Measurements from ENCODE around the gene CDK5R2.

CDK5R2 gene

GRCh38 chr2:218990052-218990451, 30.6 kb downstream of the CDK5R2 start:
- no peak for DNase-seq

- no peak for DNase-seq
Observed at GRCh38 chr2:218990612-218991011, 31.1 kb downstream of the CDK5R2 start.

- DNase-seq, result no peak
Observed at GRCh38 chr2:218991674-218992168, 32.3 kb downstream of the CDK5R2 start.

- no peak for DNase-seq
Observed at GRCh38 chr2:218992196-218992595, 32.7 kb downstream of the CDK5R2 start.

- DNase-seq, result no peak
Observed at GRCh38 chr2:218992703-218993344, 33.4 kb downstream of the CDK5R2 start.

GRCh38 chr2:218993345-218994315, 34.2 kb downstream of the CDK5R2 start, which contains the start of gene CRYBA2:
Gene CRYBA2, minus strand, starts transcription at chr2:218993422. Its CDS starts 246 bp downstream, at chr2:218993176.
- no peak for DNase-seq

GRCh38 chr2:218995561-218995960, 36.1 kb downstream of the CDK5R2 start:
- no peak for DNase-seq

GRCh38 chr2:218995972-218996711, 36.7 kb downstream of the CDK5R2 start:
- DNase-seq, result peak; percentile 95

GRCh38 chr2:218996937-218997336, 37.5 kb downstream of the CDK5R2 start:
- DNase-seq, result no peak

GRCh38 chr2:218997731-218998130, 38.3 kb downstream of the CDK5R2 start:
- DNase-seq, result no peak

GRCh38 chr2:218998414-218999002, 39.0 kb downstream of the CDK5R2 start:
- DNase-seq, result no peak

- no peak for DNase-seq
Observed at GRCh38 chr2:218999021-218999880, 39.8 kb downstream of the CDK5R2 start.

GRCh38 chr2:218999881-219000568, 40.6 kb downstream of the CDK5R2 start:
- no peak for DNase-seq

- no peak for DNase-seq
Observed at GRCh38 chr2:219000569-219000960, 41.1 kb downstream of the CDK5R2 start.

- DNase-seq, result no peak
Observed at GRCh38 chr2:219001100-219001576, 41.7 kb downstream of the CDK5R2 start.

GRCh38 chr2:219001577-219002394, 42.3 kb downstream of the CDK5R2 start:
- no peak for DNase-seq

GRCh38 chr2:219002395-219003266, 43.2 kb downstream of the CDK5R2 start:
- DNase-seq, result no peak

GRCh38 chr2:219003267-219003634, 43.8 kb downstream of the CDK5R2 start:
- no peak for DNase-seq

GRCh38 chr2:219003979-219004378, 44.5 kb downstream of the CDK5R2 start:
- no peak for DNase-seq
